ENCODE measurements around the gene RNF126. TPM values are rescaled to one million over a fixed set of nuclear protein-coding genes. Genes with fewer than 3 reads are reported as not detected.
"Not testable (repeated sequence)": the region's sequence is repeated elsewhere in the genome, so short reads cannot be mapped to it uniquely, and the experiment has no call there.

The RNF126 gene
- total RNA-seq, 1 donor from 2014 or later: 68.0 TPM

DNA sequence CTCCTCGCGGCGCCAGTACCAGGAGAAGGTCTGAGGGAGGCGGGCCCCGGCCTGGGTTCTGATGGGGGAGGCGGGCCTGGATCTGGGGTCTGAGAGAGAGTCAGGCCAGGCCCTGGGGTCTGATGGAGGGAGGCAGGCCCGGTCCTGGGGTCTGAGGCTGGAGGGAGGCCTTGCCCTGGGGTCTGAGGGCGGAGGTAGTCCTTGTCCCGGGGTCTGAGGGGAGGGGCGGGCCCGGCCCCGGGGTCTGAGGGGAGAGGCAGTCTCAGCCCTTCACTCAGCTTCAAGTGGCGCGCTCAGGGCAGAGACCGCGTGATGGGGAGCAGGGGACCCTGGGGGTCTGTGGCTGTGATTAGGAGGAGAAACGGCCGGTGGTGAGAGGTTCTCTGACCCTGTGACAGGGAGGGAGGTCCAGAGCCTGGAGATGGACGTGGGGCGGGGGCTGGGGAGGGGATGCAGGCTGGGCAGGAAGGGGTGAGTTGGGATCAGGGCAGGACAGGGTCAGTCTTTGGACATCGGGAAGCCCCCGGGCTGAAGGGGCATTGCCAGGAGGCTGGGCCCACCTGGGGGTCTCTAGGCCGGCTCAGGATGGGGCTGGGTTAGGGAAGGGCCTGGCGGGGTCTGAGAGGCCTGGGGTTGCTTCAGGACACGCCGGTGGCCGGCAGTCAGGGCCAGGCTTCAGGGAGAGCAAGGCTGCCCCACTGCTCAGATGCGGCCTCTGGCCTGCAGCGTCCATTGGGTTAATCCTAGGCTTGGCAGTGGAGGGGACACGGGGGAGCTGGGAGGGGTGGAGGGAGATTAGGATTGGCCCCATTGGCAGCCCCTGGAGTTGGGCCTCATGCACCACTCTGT is 54.6 kb downstream of the RNF126 start:
- TF ChIP-seq POLR2A (IDR thresholded peaks at IDR 0.05): no peak
- TF ChIP-seq POLR2AphosphoS5 (IDR thresholded peaks at IDR 0.05; ENCODE audit: insufficient read depth in 1 of 2, low read depth in 1 of 2): no peak
- TF ChIP-seq, protein P1, sequence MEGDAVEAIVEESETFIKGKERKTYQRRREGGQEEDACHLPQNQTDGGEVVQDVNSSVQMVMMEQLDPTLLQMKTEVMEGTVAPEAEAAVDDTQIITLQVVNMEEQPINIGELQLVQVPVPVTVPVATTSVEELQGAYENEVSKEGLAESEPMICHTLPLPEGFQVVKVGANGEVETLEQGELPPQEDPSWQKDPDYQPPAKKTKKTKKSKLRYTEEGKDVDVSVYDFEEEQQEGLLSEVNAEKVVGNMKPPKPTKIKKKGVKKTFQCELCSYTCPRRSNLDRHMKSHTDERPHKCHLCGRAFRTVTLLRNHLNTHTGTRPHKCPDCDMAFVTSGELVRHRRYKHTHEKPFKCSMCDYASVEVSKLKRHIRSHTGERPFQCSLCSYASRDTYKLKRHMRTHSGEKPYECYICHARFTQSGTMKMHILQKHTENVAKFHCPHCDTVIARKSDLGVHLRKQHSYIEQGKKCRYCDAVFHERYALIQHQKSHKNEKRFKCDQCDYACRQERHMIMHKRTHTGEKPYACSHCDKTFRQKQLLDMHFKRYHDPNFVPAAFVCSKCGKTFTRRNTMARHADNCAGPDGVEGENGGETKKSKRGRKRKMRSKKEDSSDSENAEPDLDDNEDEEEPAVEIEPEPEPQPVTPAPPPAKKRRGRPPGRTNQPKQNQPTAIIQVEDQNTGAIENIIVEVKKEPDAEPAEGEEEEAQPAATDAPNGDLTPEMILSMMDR (IDR thresholded peaks at IDR 0.05): no peak
- Histone ChIP-seq H3K4me3 (no peak overlapping the region), H3K4me1 (peaks cover 17% of the 10 kb centered on the region), H3K27ac (no peak overlapping the region), H3K9me3 (no peaks in the 10 kb centered on the region), H3K36me3 (no peaks in the 10 kb centered on the region), H3K27me3 (no peaks in the 10 kb centered on the region)
- no peak for DNase-seq (ENCODE audit: extremely low spot score in 2 of 2)
- intact Hi-C loops (cut with DNase I): no loop called here

GRCh38 chr19:607301-608154 is 55.5 kb downstream of the RNF126 start:
- TF ChIP-seq POLR2AphosphoS5 (IDR thresholded peaks at IDR 0.05; ENCODE audit: insufficient read depth in 1 of 2, low read depth in 1 of 2) (no peak), POLR2A (IDR thresholded peaks at IDR 0.05) (no peak)
- TF ChIP-seq, protein P1 (IDR thresholded peaks at IDR 0.05): no peak
- Histone ChIP-seq H3K36me3 (no peaks in the 10 kb centered on the region), H3K4me1 (peaks cover 17% of the 10 kb centered on the region), H3K27ac (no peak overlapping the region), H3K4me3 (no peak overlapping the region), H3K27me3 (no peaks in the 10 kb centered on the region), H3K9me3 (no peaks in the 10 kb centered on the region)
- intact Hi-C loops (cut with DNase I): no loop called here
- DNase-seq (ENCODE audit: extremely low spot score in 2 of 2): no peak

DNA sequence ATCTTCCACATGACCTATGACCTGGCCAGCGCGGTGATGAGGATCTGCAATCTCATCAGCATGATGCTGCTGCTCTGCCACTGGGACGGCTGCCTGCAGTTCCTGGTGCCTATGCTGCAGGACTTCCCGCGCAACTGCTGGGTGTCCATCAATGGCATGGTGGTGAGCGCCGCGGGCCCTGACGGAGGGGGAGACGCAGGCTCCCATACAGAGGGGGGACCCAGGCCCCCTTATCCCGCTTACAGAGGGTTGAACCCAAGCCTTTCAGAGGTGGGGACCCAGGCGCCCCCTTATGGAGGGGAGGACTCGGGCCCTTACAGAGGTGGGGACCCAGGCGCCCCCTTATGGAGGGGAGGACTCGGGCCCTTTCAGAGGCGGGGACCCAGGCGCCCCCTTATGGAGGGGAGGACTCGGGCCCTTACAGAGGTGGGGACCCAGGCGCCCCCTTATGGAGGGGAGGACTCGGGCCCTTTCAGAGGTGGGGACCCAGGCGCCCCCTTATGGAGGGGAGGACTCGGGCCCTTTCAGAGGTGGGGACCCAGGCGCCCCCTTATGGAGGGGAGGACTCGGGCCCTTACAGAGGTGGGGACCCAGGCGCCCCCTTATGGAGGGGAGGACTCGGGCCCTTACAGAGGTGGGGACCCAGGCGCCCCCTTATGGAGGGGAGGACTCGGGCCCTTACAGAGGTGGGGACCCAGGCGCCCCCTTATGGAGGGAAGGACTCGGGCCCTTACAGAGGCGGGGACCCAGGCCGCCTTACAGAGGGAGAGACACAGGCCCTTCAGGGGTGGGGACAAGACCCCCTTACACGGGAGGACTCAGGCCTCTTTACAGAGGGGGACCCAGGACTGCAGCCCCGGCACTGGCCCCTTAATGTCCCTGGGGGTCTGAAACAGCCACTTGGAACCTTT is 57.7 kb downstream of the RNF126 start:
- H3K9me3 ChIP-seq; H3K36me3 ChIP-seq; H3K27ac ChIP-seq; intact Hi-C loops (cut with DNase I); H3K27me3 ChIP-seq; H3K4me3 ChIP-seq; DNase-seq (ENCODE audit: extremely low spot score in 2 of 2); H3K4me1 ChIP-seq: not testable (repeated sequence)

GRCh38 chr19:604355-604754 is 58.7 kb downstream of the RNF126 start:
- Histone ChIP-seq H3K36me3 (no peaks in the 10 kb centered on the region), H3K4me3 (no peak overlapping the region), H3K27me3 (no peaks in the 10 kb centered on the region), H3K27ac (no peak overlapping the region), H3K4me1 (no peaks in the 10 kb centered on the region), H3K9me3 (no peaks in the 10 kb centered on the region)
- TF ChIP-seq POLR2A (IDR thresholded peaks at IDR 0.05): no peak
- no peak for TF ChIP-seq POLR2AphosphoS5 (IDR thresholded peaks at IDR 0.05; ENCODE audit: insufficient read depth in 1 of 2, low read depth in 1 of 2)
- TF ChIP-seq, protein P1 (IDR thresholded peaks at IDR 0.05): no peak
- intact Hi-C loops (cut with DNase I): no loop called here
- no peak for DNase-seq (ENCODE audit: extremely low spot score in 2 of 2)

GRCh38 chr19:603779-604178 is 59.2 kb downstream of the RNF126 start:
- H3K36me3 ChIP-seq; H3K4me1 ChIP-seq; intact Hi-C loops (cut with DNase I); DNase-seq (ENCODE audit: extremely low spot score in 2 of 2); H3K27ac ChIP-seq; H3K4me3 ChIP-seq; H3K9me3 ChIP-seq; H3K27me3 ChIP-seq: not testable (repeated sequence)

- H3K36me3 ChIP-seq; H3K27ac ChIP-seq; H3K9me3 ChIP-seq; DNase-seq (ENCODE audit: extremely low spot score in 2 of 2); intact Hi-C loops (cut with DNase I); H3K4me3 ChIP-seq; H3K27me3 ChIP-seq; H3K4me1 ChIP-seq: not testable (repeated sequence)
Measured at GRCh38 chr19:603302-603639, 59.7 kb downstream of the RNF126 start.
